ENCODE results near the gene CAMTA1.
"Not testable (repeated sequence)": the region's sequence is repeated elsewhere in the genome, so short reads cannot be mapped to it uniquely, and the experiment has no call there.

CAMTA1 gene

DNA sequence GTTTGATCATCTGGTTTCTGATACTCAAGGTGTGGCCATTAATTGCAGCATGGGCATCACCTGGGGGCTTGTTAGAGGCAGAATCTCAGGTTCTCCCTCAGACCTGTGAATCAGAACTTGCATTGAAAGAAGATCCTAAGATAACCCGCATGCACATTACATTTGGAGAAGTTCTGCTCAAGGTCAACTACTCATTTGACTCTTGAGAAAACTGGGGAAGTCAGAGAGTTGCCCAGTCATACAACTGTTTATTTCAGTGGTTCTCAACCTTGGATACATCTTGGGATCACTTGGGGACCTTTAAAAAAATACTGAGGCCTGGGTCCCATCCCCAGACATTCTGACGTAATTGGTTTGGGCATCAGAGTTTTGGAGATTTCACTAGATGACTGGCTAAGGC, 30.5 kb downstream of the CAMTA1 start:
- no peak for DNase-seq

DNA sequence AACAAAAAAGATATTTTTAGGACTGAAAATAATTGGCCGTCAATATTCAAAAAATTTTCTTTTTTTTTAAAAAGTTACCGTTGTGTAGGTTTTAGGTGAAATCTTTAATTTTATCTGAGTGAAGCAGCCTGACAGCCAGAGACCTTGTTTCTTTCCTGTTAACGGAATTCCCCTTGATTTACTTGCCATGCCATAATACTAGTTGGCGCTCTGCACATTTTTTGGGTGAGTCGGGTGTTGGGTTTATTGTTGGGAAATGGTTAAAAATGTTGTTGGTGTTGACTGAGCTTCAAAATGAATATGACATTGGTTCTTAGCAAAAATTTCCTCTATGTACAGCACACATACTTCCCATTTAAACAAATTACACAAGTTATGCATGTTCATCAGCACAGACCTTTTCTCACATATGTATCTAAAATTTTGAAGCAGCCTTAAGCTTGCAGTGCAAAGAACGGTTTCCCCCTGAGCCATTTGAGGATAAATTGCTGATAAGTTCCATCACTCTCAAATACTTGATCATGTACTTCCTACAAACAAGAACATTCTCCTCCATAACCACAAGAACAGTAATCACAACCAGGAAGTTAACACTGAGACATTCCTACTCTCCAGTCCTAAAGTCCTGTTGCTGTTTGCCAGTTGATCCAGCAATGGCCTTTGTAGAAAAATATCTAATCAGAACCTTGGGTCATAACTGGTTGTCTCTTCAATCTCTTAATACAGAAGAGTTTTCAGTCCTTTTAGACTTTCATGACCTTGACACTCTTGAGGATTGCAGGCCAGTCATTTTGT, 34.2 kb downstream of the CAMTA1 start:
- no peak for DNase-seq

GRCh38 chr1:6820899-6821298, 35.6 kb downstream of the CAMTA1 start:
- DNase-seq = no peak

- DNase-seq = no peak
Observed at GRCh38 chr1:6822530-6823359, 37.5 kb downstream of the CAMTA1 start.

DNA sequence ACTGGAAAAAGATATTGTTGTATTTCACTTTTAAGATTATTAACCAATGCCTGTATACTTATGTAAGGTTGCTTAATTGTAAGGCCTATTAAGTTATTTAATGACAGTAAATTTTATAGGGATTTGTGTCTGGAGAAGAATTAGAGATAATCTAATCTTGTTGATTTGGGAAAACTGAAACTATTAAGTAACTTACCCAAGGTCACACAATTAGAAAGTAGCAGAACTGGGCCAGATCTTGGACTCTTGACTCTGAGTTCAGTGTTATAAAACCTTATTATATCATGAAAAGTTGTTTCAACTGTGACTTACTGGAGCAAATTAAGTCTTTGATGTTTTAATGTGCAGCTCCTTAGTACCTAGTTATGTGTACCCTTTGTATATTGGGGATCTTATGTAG, 38.5 kb downstream of the CAMTA1 start:
- DNase-seq = no peak

- DNase-seq = no peak
Observed at GRCh38 chr1:6824665-6825368, 39.6 kb downstream of the CAMTA1 start.

DNA sequence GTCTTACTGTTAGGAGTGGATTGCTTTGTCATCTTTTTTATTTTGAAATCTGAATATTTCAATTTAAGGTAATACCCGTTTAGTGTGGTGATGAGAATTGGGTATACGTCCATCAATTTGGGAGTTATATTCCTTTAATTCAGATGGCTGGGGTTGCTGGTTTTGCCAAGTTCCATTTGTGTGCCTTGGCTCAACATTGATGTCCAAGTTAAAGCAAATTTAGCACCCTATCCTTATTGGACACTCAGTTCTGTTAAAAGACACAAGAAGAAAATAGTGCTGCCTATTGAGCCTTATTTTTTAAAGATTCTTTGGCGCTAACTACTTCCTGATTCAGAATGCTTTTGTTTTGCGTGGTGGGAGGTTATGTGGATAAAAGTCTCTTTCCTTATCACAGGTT, 40.6 kb downstream of the CAMTA1 start:
- no peak for DNase-seq

- DNase-seq = no peak
Observed at GRCh38 chr1:6827079-6827478, 41.8 kb downstream of the CAMTA1 start.

DNA sequence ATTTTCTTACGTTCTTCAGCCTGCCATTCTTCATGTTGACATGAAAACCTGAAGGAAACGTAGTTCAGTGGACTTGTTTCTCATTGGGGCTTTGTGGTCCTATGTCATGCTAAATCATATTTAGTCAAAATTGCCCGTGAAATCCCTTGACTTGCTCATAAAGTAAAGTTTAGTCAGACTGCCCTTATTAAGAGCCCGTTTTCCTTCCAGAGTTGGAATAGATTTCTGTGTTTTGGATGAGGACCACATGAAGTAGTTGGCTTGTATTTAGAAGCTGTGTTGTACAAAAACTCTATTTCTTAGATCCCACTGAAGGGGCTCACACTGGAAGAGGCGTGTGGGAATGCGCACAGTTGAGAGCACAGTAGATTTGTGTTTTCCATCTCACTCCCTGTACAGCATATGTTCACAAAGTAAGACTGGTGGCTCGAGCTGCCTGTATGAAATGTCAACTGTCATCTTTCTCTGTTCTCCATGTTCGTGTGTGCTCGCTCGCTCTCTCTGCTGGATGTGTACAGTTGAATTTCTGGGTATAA, 42.4 kb downstream of the CAMTA1 start:
- no peak for DNase-seq

GRCh38 chr1:6831366-6831765, 46.1 kb downstream of the CAMTA1 start:
- DNase-seq = no peak

DNA sequence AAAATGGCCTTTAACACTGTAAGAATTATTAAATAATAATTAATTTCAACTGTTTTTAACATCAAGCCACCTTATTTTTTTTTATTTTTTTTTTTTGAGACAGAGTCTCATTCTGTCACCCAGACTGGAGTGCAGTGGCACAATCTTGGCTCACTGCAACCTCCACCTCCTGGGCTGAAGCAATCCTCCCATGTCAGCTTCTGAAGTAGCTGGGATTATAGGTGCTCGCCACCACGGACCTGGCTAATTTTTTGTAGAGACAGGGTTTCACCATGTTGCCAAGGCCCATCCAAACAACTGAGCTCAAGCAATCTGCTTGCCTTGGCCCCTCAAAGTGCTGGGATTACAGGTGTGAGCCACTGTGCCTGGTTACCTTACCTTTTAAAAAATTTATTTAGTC, 46.8 kb downstream of the CAMTA1 start:
- not testable (repeated sequence) for DNase-seq

GRCh38 chr1:6832531-6833188, 47.4 kb downstream of the CAMTA1 start:
- no peak for DNase-seq

DNA sequence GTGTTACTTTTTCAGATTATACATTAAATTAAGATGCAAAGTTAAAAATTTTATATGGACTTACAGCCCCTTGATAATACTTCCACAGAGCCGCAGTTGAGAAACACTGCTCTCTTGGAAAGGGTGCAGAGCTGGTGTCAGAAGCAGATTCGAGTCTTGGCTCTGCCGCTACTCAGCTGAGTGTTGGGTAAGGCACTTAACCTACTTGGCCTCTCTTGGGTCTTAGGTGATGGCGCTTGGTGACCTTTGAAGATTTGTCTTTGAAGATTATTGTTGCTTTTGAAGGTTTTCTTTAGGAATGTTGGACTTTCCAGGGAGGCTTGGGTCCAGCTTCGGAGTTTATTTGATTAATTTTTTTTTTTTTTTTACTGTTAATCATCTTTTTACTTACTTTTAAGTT, 48.5 kb downstream of the CAMTA1 start:
- DNase-seq = no peak

DNA sequence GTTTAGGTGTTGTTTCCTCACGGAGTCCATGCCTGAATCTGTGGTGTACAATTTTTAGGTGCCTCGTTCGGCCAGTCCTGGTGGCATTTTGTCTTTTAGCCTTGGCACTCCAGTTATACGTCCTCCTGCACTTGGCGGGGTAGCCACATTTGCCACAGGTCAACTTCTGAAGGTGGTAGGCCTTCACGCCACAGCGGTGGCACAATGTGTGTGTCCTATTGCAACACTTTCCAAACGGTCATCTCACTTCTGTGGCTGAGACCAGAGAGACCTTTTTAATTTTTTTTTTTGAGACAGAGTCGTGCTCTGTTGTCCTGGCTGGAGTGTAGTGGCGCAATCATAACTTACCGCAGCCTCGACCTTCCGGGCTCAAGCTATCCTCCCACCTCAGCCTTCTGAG, 49.1 kb downstream of the CAMTA1 start:
- DNase-seq = no peak

DNA sequence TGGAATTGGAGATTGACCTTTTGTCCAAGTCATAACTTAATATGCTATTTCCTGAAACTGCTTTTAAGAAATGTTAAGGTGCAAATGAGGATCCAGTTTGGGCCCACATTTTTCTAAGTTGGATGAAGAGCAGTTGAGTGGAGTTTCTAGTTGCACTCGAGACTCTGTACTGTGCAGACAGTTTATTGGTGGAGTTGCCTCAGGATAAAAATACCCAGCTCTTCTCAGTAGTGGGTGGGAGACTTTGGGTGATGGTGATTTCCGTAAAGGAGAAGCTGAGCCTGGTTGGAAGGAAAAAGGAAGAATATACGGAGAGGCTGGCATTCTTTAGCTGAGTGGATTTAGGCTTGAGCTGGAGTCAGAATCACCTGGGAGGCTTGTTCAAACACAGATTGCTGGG, 49.9 kb downstream of the CAMTA1 start:
- DNase-seq = no peak

GRCh38 chr1:6842301-6842700, 57.0 kb downstream of the CAMTA1 start:
- no peak for DNase-seq

DNA sequence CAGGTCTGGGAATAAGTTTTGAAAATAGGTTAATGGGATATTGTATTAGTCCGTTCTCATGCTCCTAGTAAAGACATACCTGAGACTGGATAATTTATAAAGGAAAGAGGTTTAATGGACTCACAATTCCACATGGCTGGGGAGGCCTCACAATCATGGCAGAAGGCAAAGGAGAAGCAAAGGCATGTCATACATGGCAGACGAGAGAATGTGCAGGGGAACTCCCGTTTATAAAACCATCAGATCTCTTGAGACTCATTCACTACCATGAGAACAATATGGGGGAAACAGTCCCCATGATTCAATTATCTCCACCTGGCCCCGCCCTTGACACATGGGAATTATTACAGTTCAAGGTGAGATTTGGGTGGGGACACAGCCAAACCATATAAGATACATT, 60.5 kb downstream of the CAMTA1 start:
- not testable (repeated sequence) for DNase-seq

GRCh38 chr1:6848816-6849215, 63.6 kb downstream of the CAMTA1 start:
- no peak for DNase-seq

DNA sequence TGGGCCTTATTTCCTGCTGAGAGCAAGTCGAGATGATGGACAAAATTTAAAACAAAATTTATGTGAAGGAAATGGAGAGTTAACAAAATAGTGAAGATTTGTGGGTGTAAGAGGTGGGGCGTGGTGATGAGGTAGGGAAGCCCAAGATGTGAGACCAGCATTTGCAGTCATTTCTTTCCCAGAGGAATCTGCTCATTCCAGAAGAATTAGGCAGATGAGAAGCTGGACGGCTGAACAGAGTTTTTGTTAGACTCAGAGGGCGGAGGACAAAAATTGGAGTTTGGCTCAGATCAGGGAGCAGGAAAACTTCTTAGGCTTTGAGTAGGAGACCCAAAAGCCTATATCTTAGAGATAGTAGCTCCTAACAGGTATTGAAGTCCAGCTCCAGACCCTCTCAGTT, 65.3 kb downstream of the CAMTA1 start:
- DNase-seq = no peak

DNA sequence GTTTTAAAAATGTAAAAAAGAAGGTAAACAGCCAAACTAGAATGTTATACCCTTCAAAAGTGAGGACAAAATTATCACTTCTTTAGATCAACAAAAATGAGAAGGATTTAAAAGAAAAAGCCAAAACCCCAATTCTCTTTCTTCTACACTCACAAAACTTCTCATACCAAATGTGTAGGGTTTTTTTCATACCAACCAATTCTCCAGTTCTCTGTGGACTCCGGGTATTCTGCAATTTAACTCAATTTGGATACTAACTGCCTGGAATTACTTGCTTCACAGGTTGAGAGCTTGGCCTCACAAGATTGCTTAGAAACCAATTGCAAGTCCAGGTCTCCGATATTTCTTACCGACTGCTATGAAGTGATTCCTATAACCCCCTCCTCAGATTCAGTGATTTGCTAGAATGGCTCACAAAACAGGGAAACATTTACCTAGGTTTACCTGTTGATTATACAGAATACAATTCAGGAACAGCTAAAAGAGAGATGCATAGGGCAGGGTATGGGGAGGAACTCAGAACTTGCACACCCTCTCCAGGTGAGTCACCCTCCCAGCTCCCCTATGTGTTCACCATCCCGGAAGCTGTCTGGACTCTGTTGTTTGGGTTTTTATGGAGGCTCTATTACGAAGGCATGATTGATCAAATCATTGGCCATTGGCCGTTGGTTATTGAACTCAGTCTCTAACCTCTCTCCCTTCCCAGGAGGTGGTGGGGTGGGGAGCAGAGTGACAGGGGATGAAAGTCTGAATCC, 67.1 kb downstream of the CAMTA1 start:
- DNase-seq = no peak

DNA sequence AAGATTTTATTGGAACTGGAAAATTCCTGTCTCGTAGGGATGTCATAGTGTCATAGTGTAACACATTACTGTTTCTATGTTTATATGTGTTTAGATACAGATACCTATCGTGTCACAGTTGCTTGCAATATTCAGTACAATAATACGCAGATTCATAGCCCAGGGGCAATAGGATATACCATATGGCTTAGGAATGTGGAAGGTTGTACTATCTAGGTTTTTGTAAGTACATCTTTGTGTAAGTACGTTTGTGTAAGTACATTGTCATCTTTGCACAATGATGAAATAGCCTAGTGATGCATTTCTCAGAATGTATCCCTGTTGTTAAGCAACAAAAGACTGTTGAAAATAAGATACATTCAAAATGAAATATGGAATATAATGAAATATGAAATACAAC, 68.9 kb downstream of the CAMTA1 start:
- no peak for DNase-seq

GRCh38 chr1:6857831-6858230, 72.6 kb downstream of the CAMTA1 start:
- no peak for DNase-seq
